ENCODE results near the gene HELLS.
"Not testable (repeated sequence)": the region's sequence is repeated elsewhere in the genome, so short reads cannot be mapped to it uniquely, and the experiment has no call there.

Gene HELLS

GRCh38 chr10:94545391-94546048 is at the start of gene HELLS:
Gene HELLS (plus strand): TSS chr10:94545788. CDS start chr10:94545922, 134 bp downstream.
- peak; percentile 57 for DNase-seq

- no peak for DNase-seq
These were observed 49.6 kb upstream of the HELLS start for GRCh38 chr10:94496010-94496409.

GRCh38 chr10:94496646-94497045 is 48.9 kb upstream of the HELLS start:
- no peak for DNase-seq

- DNase-seq, result no peak
These were observed 45.5 kb upstream of the HELLS start for GRCh38 chr10:94500063-94500462.

GRCh38 chr10:94521276-94522250 is 24.0 kb upstream of the HELLS start:
- DNase-seq, result no peak

GRCh38 chr10:94524146-94524545 is 21.4 kb upstream of the HELLS start:
- DNase-seq, result no peak

- DNase-seq, result no peak
These were observed 20.9 kb upstream of the HELLS start for GRCh38 chr10:94524711-94525110.

- DNase-seq, result not testable (repeated sequence)
These were observed 14.0 kb upstream of the HELLS start for GRCh38 chr10:94531550-94531949.

GRCh38 chr10:94533027-94533426 is 12.6 kb upstream of the HELLS start:
- no peak for DNase-seq

GRCh38 chr10:94542282-94542681 is 3.3 kb upstream of the HELLS start:
- not testable (repeated sequence) for DNase-seq

GRCh38 chr10:94546049-94546900 is 687 bp downstream of the HELLS start:
- DNase-seq, result no peak

GRCh38 chr10:94546901-94547185 is 1.3 kb downstream of the HELLS start:
- DNase-seq, result no peak

GRCh38 chr10:94549221-94549620 is 3.6 kb downstream of the HELLS start:
- DNase-seq, result no peak

- DNase-seq, result not testable (repeated sequence)
These were observed 22.2 kb downstream of the HELLS start for GRCh38 chr10:94567714-94568307.

GRCh38 chr10:94571081-94571480 is 25.5 kb downstream of the HELLS start:
- DNase-seq, result no peak

- DNase-seq, result no peak
These were observed 25.9 kb downstream of the HELLS start for GRCh38 chr10:94571528-94571927.

GRCh38 chr10:94578790-94579189 is 33.2 kb downstream of the HELLS start:
- no peak for DNase-seq

- DNase-seq, result no peak
These were observed 37.5 kb downstream of the HELLS start for GRCh38 chr10:94583124-94583523.

- no peak for DNase-seq
These were observed 46.0 kb downstream of the HELLS start for GRCh38 chr10:94591461-94592205.

GRCh38 chr10:94602729-94603515 is 57.3 kb downstream of the HELLS start:
- no peak for DNase-seq

- no peak for DNase-seq
These were observed 61.5 kb downstream of the HELLS start for GRCh38 chr10:94607111-94607510.
